Esophagus squamous epithelium (tissue), 4 donors: Measurements from ENCODE around the gene ZDHHC22.

Source experiments
- CTCF ChIP-seq, 6 experiments: fragments of 450-650 bp in 4 of 6; fragments of 200-600 bp in 2 of 6; sonication (generic) in 2 of 6; IDR thresholded peaks; one replicate each; pipeline ENCODE4 v1.5.1; 2016 to 2019; ENCODE audit warnings: antibody characterized with exemption in 6 of 6, mild to moderate bottlenecking in 4 of 6, moderate library complexity in 4 of 6
- POLR2A ChIP-seq, 4 donors: fragments of 450-650 bp; IDR thresholded peaks; one replicate each; pipeline ENCODE4 v1.6.1; 2017; ENCODE audit warnings: antibody characterized with exemption in 4 of 4, mild to moderate bottlenecking in 4 of 4, moderate library complexity in 3 of 4

- TF ChIP-seq CTCF (IDR thresholded peaks at IDR 0.05) (no peak), POLR2A (IDR thresholded peaks at IDR 0.05) (no peak)
Measured at GRCh38 chr14:77111021-77111420, 30.6 kb downstream of the ZDHHC22 start.
